Medulla oblongata (tissue), 1 donor: ENCODE results near the gene MAML3.
A peak's percentile ranks its signal among the peaks of the same experiment; 100 is the strongest.

Experiments used
- DNase-seq: peaks from one replicate; pipeline ENCODE4 v3.0.0-alpha.2; 2015; ENCODE audit errors: extremely low spot score

MAML3 gene

DNA sequence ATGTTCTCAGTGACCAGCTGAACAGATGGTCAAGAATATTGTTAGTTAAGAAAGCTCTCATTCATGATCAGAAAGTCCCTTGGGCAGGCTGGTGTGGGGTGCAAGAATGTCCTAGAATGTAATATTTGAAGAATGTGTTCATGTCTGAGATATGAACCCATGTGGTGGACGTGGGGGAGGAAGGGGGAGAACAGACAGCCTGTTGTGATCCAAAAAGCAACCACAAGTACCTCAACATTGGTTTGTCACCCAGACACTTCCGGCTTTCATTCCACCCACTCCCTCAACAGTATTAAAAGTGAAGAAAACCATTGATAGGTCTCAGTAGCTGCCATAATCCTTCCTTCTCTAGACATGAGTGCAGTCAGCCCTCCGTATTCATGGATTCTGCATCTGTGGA, 82.2 kb downstream of the MAML3 start:
- no peak for DNase-seq

DNA sequence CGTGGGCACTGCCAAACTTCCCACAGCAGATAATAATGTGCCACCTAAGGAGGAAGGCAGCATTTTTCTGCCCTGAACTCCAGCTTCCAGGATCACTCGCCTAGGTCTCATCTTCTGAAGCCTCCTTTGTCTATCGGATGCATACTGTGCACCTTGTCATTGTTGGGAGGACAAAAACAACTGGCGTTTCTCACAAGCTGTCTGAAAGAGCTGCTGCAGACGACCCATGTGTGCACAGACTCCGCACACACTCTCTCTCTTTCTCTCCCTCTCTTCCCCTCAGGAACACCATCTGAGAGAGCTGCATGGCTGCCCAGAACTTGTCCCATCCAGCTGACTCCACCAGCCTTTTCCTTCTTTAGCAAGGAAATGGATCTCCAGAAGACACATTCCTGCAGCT, 83.0 kb downstream of the MAML3 start:
- no peak for DNase-seq

DNA sequence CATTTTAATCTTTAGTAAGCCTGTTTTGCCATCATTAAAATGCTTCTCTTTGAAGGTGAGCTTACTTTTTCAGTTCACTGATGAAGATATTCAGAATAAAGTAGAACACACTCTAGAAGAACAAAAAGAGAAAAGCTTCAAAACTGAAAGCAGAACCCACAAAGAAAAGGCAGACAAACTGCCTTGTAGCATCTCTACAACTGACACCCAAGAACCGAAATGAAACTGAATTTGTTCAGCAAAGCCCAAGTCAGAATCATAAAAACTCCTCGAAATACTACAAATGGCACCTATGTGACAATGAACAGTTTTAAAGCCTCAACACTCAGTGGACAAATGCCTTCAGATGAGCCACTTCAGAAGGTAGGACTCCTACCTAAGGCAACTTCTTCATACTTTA, 83.6 kb downstream of the MAML3 start:
- DNase-seq, result no peak

DNA sequence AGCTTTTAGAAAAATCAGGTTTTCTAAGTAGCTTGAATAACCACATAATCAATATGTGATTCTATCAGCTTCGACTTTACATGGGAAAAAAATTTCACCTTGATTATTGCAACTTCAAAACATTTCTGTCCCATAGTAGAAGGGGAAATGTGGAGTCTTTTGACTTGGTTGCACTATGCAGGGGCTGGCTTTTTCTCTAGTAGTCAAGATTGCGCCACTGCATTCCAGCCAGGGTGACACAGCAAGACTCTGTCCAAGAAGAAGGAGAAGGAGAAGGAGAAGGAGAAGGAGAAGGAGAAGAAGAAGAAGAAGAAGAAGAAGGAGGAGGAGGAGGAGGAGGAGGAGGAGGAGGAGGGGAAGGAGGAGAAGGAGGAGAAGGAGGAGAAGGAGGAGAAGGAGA, 84.9 kb downstream of the MAML3 start:
- DNase-seq, result peak; percentile 46

DNA sequence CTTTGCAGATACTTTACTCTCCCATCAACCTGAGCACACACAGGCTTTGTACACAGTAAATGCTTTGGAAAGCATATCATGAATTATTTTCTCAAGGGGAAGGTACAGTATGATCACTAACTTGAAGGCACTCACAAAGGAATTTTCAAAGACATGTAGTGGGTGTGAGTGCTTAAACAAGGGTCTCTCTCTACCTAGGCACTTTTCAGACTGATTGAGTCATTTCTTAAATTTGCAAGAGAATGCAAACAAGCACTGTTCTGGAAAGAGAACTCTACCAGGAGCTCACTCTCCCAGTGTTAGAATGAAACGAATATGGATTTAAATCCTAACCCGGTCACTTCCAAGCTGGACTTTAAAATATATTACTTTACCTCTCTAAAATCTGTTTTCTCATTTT, 85.7 kb downstream of the MAML3 start:
- no peak for DNase-seq

DNA sequence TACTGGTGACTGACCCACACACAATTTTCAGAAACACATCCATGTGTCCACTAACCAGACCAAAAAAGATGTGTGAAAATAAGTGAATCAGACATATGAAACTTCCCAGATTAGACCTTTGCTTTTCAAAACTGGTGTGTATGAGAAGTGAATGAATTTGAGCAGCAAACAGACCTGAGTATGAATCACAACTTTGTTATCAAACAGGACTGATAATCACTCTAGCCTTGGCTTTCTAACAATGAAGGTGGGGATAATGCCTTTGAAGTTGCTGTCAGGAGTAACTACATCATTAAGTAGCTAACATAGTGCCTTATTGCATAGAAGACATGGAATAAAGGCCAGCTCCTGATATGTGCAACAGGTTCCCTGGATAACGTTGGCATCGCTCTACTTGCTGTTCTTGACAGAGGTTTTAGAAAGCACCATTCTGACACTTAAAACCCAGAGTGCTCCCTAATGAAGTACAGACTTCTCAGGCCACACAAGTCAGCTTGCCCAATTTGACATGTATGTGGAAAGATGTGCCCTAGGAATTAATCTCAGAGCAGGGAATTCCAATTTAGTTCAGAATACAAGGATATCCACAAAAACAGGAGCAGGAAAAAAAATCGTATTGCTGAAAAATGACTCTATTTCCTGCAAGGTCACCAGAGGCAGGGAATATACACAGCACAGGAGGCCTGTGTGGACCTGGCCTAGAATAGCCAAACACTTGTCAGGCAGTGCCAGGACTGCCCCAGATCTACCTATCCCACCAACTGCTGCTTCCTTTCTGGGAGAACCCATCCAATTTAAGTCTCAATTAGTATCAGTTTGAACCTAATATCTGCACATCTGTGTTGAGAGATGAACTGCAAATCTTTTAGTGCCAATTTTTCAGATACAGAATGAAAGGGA, 87.7 kb downstream of the MAML3 start:
- no peak for DNase-seq

DNA sequence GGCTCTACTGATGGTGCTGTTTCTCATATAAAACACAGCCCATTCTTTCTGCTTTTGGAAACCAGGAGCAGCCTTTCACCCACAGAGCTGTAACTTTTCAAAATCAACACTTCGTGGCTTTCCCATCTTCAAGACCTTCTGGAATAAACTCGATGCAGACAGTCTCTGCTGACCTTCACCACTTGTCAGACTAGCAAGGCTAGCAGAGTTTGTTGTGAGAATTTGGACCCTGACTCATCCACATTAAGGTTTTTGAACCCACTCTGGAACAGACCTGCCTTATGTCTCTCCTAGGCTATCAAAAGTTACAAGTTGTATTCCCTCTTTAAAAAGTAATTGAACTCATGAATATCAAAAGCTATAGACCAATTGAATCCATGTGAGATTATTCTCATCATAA, 88.6 kb downstream of the MAML3 start:
- no peak for DNase-seq

DNA sequence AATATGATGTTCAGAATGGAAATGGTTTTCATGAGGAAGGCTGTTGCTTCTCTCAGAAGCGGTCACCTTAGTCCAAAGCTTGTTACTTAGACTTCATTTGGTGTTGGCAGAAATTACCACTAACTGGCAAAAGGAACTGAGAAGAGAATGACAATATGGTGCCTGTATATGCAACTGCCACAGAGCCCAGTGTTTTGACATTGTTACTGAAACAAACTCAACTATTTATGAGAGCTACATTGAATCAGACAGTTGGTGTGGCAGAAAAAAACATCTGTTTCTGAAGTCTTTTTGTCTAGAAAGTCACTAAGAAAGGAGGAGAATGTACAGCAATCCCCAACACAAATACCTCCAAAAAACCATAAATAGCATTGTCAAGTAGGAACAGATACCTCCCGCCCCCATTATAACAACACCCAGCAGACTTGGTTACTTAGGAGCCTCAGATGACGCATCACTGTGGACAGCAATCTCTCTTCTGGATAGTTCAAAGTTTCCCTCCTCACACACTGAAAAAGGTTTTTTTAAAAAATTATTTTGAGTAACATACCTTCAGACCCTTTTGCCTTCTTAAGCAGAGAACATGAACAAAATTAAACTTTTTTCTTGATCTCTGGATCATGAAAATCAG, 92.2 kb downstream of the MAML3 start:
- DNase-seq, result no peak

DNA sequence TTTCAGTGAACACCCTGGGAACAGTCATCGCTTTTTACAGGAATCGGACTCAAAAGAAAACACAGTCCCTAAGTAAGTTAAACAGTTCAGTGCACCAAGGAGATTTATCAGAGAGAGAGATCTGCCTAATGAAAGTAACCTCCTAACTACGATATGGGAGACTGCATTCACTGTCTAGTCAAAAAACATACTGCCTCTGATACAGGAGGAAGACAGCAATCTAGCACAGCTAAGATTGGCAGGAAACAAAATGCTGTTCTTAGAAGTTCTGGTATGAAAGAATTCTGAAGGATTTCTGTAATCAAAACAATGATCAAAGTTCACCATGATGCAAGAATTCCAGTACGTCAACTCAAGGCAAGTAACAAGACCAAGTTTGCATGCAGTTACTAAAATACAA, 92.8 kb downstream of the MAML3 start:
- DNase-seq, result no peak

DNA sequence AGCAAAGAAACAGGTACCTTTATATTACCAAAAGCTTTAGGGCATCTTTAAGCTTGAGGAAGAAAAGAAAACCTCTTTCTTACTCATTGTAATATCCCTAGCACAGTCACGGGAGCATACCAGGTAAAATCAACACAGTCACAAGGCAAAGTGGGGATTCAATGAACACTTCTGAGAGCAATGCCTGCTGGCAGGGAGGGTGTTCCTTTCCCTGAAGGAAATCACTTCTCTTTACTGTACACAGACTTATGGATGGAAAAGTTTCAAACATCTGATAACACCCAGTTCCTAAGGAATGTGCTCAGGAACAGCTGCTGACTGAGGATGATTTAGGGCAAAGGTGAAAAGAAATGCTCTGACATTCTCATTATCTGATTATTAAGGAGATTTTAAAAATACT, 94.8 kb downstream of the MAML3 start:
- DNase-seq, result no peak

DNA sequence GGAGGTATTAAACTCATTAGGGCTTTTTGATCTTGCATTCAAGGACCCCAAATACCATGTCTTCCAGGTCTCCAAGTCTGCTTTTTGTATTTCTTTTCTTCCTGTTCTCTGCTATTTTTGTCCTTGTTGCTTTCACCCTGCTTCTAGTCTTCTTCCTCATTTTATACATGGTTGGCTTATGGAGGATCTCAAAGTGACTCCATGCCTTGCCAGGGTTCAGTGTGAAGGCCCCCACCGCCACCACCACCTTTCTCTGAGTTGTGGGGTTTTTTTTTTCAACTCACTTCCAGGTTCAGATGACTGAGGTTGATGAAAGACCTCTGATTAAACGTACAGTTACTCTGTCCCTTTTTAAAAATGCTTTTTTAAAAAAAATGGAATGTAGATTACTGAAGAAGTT, 96.3 kb downstream of the MAML3 start:
- DNase-seq, result no peak

DNA sequence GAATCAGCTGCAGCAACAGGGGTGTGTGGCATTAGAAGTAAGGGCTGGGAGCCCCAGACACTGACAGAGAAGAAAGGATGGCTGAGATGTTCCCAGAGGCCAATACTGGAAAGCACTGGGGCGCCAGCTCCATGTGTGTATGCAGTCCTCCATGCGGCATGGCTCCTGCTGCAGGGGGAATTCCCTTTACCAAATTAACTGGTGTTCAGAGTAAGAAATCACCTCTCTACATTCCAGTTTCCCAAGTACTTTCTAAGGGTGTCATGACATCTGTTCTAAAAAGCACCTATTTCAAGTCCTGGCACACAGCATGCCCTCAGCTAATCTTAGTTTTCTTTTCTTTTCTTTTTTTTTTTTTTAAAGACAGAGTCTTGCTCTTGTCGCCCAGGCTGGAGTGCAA, 98.0 kb downstream of the MAML3 start:
- no peak for DNase-seq

DNA sequence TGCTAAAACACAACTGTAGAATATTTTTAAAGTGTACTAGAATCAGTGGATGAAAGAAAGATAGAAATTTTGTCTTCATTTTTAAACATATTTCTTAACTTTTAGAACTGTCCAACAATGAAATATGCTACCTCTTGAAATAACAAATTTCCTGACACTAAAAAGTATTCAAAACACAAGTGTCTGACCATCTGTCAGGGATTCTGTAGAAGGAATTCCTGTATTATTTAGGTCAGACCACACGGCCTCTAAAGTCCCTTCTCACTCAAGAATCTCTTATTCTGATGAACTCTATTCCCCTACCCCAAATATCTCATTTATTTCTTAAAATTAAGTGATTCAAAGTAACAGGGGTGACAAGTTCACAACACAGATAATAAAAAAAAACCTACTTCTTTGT, 99.1 kb downstream of the MAML3 start:
- DNase-seq, result no peak

DNA sequence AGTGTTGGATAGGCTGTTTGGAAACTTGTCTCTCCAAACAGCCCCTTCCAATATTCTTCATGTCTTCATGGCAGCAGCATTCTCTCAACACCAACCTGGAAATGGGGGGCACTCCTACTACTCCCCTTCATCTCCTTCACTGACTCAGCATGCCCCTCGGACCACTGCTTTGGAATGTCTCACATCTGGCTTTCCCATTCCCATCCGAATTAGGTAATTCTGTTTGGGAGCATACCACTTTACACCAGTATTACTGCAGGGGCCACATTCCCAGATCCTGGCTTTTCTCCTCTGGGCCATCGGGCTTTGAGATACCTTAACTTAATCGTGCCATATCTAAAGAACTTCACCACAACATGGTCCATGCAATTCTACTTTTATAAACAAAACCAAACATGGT, 100.8 kb downstream of the MAML3 start:
- no peak for DNase-seq

DNA sequence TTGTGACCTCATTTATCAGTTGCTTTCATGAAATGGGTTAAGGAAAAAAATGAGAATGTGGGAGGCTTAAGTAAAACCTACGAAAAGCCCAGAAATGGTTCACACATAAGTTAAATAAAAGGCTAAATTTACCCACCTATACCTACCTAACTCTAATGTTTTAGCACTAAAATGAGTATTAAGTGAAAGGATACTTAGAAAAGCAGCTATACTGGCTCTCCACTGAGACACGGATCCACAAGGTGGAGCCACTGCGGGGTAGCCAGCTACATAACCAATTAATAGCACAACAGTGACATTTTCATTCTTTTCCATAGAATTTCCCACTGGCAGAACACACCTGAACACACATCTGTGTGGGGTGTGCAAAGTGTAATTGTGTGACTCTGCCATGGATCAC, 101.9 kb downstream of the MAML3 start:
- peak; percentile 64 for DNase-seq

DNA sequence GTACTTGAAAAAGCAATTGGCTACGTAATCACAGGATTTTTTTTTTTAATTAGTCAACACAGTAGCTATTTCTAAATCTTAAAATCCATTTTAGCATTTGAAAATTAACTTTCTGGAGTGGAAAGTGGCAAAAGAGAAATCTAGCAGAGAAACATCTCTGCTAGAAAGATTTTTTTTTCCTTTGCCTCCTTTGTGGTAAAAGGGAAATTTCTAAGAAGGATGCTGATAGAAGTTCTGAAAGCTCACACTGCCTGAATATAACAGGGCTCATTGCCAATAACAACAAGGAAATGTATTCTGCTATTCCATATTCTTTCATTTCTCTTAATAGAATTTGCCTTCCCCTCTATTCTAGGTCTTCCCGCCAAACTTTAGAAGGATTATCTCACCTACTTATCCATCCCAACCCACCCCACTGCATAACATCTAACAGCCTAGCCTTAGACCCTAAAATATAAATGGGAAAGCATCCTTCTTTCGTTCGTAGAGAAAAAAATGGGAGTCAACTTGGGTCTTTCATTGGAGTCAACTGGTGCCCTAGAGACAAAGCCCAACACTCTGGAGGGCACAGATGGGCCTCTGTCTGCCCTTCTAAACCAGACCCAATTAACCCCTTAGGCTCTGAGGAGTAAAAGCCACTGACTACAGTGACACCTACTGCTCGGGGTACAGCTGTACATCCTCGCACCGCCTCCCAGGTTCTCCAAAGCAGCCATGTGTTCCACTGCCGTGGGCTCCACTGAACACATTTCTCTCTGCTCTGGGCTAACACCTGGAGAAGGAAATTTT, 103.9 kb downstream of the MAML3 start:
- peak; percentile 49 for DNase-seq

DNA sequence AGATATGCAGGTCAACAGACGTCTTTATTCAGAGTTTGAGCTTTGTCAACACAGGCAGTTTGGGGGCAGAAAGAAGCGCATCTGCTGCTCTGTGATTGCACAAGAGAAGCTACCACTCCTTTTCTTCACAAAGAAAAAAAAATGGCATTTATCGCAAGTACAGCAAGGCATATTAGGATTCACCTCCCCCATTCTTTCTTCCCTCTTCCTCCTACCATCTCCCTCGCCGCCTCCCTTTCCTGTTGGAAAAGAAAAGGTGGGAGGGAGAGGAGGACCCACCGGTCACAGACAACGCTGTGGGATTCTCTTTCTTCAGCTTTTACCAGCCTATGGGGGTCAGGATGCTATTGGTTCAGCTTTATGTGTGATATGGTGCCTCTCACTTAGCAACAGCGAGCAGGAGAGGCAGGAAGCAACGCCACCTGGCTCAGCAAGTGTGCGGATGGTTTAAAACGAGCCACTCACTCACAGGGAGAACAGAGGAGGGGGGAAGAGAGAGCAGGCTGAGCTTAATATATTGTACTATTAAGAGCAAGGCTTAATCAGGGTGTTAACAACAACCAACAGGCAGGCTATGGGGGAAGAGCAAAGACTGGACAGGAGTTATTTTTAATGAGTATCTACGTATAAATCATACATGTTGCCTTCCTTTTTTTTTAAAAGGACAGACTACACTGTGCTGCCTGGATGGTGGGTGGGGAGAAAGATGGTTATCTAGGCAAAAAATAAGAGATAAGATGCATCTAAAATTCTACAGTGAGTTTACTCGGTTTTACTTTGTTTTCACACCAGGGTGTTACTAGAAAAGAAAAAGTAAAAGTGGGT, 104.7 kb downstream of the MAML3 start:
- DNase-seq, result peak; percentile 73

DNA sequence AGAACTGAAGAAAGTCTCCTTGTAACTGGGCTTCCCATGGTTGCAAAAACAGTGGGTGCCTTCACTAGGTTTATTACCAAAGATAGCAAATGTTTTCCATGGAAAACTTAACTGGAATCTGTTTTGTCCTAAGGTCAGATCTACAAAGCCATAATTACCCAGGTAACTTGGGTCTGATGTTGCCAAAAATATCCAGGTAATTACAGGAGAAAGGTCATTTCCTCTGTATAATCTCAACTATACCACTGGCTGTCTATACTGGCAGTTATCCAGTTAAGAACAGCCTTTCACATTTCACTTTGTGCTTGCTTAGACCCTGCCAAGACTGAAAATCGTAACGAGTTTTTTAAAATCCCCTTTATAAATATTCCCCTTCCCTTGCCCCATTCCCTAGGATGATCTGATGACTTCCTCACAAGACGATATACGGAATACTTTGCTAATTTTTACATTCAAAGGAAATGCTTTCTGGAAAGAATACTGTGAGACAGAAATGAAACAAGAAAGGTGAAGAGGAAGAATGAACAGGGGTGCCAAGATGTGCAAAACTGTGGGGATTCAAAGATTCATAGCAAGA, 105.5 kb downstream of the MAML3 start:
- peak; percentile 49 for DNase-seq

DNA sequence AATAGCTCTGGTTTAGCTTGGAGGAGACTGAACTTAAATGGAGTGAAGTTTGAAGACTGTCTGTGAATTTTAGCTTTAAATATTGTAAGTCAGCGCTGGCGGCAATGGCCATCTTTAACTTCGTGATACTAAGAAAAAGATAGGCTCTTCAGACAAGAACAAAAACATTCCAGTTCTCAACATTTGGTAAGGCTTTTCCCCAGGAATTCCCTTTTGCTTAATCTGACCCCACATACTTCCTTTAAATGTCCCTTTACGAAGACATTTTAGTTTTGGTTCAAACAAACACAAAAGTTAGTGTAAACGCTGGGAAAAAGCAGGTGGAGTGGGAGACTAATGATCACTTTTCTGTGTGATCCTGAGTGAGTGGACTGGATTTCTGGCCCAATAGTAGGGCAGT, 106.2 kb downstream of the MAML3 start:
- DNase-seq, result no peak

DNA sequence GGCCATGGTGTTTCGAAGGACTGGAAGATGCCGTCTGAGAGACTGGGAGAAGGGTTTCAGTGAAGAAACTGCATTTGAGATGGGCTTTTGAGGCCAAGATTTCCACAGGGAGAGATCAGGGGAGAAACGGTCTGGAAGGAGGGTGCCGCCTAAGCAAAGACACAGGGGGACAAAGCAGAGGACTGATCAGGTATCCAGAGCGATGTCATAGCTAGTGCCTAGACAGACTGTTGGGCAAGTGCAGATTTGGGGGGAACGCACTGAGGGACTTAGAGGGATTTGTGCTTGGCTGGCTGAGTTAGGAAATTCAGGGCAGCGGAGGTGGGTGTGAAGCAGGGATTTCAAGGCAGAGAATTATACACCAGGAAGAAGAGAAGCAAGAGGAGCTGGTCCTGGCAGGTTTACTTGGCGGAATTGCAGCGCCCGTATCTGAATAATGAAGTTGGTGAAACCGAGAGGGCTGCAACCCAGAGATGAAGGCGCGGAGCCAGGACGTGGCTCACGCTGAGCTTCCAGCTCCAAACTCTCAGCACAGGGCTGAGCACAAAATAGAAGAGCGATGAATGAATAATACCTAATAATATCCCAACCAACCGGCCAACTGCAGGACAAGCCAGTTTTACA, 106.9 kb downstream of the MAML3 start:
- DNase-seq, result no peak

DNA sequence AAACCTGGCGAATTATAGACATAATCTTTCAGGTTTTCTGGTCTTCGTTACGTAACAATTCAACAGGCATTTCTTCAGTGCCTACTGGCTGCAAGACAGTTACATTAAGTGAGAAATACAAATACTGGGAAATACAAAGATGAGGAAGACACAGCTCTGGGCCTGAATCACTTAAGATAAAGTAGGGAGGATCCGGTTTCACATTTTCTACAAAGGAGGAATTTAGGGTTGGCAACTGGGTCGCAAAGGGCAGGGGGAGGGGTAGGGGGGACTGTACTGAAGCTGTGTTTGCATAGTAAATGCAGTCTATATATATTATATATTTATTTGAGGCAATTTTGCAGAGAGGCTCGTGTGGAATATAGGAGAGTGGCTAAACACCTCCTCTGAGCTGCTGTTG, 107.4 kb downstream of the MAML3 start:
- DNase-seq, result no peak
